HepG2 (cell line): Measurements from ENCODE around the gene PGAP3. TPM values are rescaled to one million over a fixed set of nuclear protein-coding genes. Genes with fewer than 3 reads are reported as not detected.

Source experiments
- ATF1 ChIP-seq: IDR thresholded peaks from 2 replicates; pipeline ENCODE4 v1.6.1; 2016; ENCODE audit warnings: mild to moderate bottlenecking, control low read depth
- CHD2 ChIP-seq: IDR thresholded peaks from 2 replicates; pipeline ENCODE4 v1.6.1; 2011; ENCODE audit warnings: low read depth, low read length, improper control_type of control experiment
- DNMT1 ChIP-seq: sonication (generic); formaldehyde crosslinking; IDR thresholded peaks from 2 replicates; pipeline ENCODE4 v1.5.1; 2020; ENCODE audit warnings: mild to moderate bottlenecking, missing genetic modification reagents
- E2F1 ChIP-seq: sonication (generic); formaldehyde crosslinking; IDR thresholded peaks from 2 replicates; pipeline ENCODE4 v1.5.0; 2020; ENCODE audit warnings: missing genetic modification reagents
- EEA1 ChIP-seq: sonication (generic); formaldehyde crosslinking; IDR thresholded peaks from 2 replicates; pipeline ENCODE4 v1.5.1; 2020; ENCODE audit warnings: mild to moderate bottlenecking, missing genetic modification reagents, borderline replicate concordance
- FLYWCH1 ChIP-seq: sonication (generic); formaldehyde crosslinking; IDR thresholded peaks from 2 replicates; pipeline ENCODE4 v1.8.1; 2023; ENCODE audit warnings: mild to moderate bottlenecking, missing genetic modification reagents
- GFI1 ChIP-seq: sonication (generic); formaldehyde crosslinking; IDR thresholded peaks from 2 replicates; pipeline ENCODE4 v1.5.0; 2020; ENCODE audit warnings: missing genetic modification reagents, mild to moderate bottlenecking, borderline replicate concordance
- HMGXB4 ChIP-seq, 2 experiments: sonication (generic) in 1 of 2; formaldehyde crosslinking in 1 of 2; IDR thresholded peaks; 2 replicates each; pipeline versions ENCODE4 v1.4.0 to v1.6.1; 2018 to 2020; ENCODE audit warnings: missing genetic modification reagents in 2 of 2, borderline replicate concordance in 1 of 2, low read depth in 1 of 2, mild to moderate bottlenecking in 1 of 2, missing biosample characterization in 1 of 2
- HNRNPLL ChIP-seq: fragments of 200-400 bp; formaldehyde crosslinking; IDR thresholded peaks from 2 replicates; pipeline ENCODE4 v1.6.1; 2017; ENCODE audit warnings: mild to moderate bottlenecking, low read depth, low read length; ENCODE audit not compliant: poor library complexity, severe bottlenecking
- JDP2 ChIP-seq: sonication (generic); formaldehyde crosslinking; IDR thresholded peaks from 2 replicates; pipeline ENCODE4 v1.8.1; 2022; ENCODE audit warnings: missing genetic modification reagents, borderline replicate concordance
- KDM4B ChIP-seq: sonication (generic); formaldehyde crosslinking; IDR thresholded peaks from 2 replicates; pipeline ENCODE4 v1.4.0; 2020; ENCODE audit warnings: missing genetic modification reagents
- MXD4 ChIP-seq: IDR thresholded peaks from 2 replicates; pipeline ENCODE4 v1.6.1; 2016; ENCODE audit warnings: mild to moderate bottlenecking, missing biosample characterization, missing genetic modification reagents
- POLR2AphosphoS5 ChIP-seq: IDR thresholded peaks from 2 replicates; pipeline ENCODE4 v1.6.1; 2012; ENCODE audit warnings: low read depth, low read length
- SAFB2 ChIP-seq: sonication (generic); formaldehyde crosslinking; IDR thresholded peaks from 2 replicates; pipeline ENCODE4 v1.5.1; 2020; ENCODE audit warnings: missing genetic modification reagents, low read depth, mild to moderate bottlenecking, borderline replicate concordance
- SETDB1 ChIP-seq: sonication (generic); formaldehyde crosslinking; IDR thresholded peaks from 2 replicates; pipeline ENCODE4 v1.5.1; 2020; ENCODE audit warnings: missing genetic modification reagents, mild to moderate bottlenecking, borderline replicate concordance
- STAT5B ChIP-seq: sonication (generic); formaldehyde crosslinking; IDR thresholded peaks from 2 replicates; pipeline ENCODE4 v1.4.0; 2020; ENCODE audit warnings: missing genetic modification reagents
- THAP11 ChIP-seq: IDR thresholded peaks from 2 replicates; pipeline ENCODE4 v1.6.1; 2016; ENCODE audit warnings: missing biosample characterization, missing genetic modification reagents
- ZBTB3 ChIP-seq: sonication (generic); formaldehyde crosslinking; IDR thresholded peaks from 2 replicates; pipeline ENCODE4 v1.4.0; 2020; ENCODE audit warnings: low read depth, mild to moderate bottlenecking, moderate library complexity, missing genetic modification reagents, borderline replicate concordance
- ZBTB37 ChIP-seq: sonication (generic); formaldehyde crosslinking; IDR thresholded peaks from 2 replicates; pipeline ENCODE4 v1.4.0; 2020; ENCODE audit warnings: mild to moderate bottlenecking, missing genetic modification reagents
- ZIK1 ChIP-seq: sonication (generic); formaldehyde crosslinking; IDR thresholded peaks from 2 replicates; pipeline ENCODE4 v1.5.0; 2020; ENCODE audit warnings: mild to moderate bottlenecking, low read depth, missing genetic modification reagents, borderline replicate concordance
- ZKSCAN5 ChIP-seq: sonication (generic); formaldehyde crosslinking; IDR thresholded peaks from 2 replicates; pipeline ENCODE4 v1.5.1; 2020; ENCODE audit warnings: mild to moderate bottlenecking, missing genetic modification reagents
- ZNF292 ChIP-seq: sonication (generic); formaldehyde crosslinking; IDR thresholded peaks from 2 replicates; pipeline ENCODE4 v1.8.1; 2022; ENCODE audit warnings: mild to moderate bottlenecking, low read depth, missing genetic modification reagents, borderline replicate concordance
- ZNF432 ChIP-seq: sonication (generic); formaldehyde crosslinking; IDR thresholded peaks from 2 replicates; pipeline ENCODE4 v1.5.0; 2020; ENCODE audit warnings: missing genetic modification reagents, mild to moderate bottlenecking, borderline replicate concordance
- ZNF44 ChIP-seq: sonication (generic); formaldehyde crosslinking; IDR thresholded peaks from 2 replicates; pipeline ENCODE4 v1.5.1; 2020; ENCODE audit warnings: mild to moderate bottlenecking, missing genetic modification reagents
- ZNF775 ChIP-seq: sonication (generic); formaldehyde crosslinking; IDR thresholded peaks from 2 replicates; pipeline ENCODE4 v1.4.0; 2020; ENCODE audit warnings: missing genetic modification reagents, mild to moderate bottlenecking, moderate library complexity, borderline replicate concordance
- ZNF816 ChIP-seq: sonication (generic); formaldehyde crosslinking; IDR thresholded peaks from 2 replicates; pipeline ENCODE4 v1.8.0; 2022; ENCODE audit warnings: missing genetic modification reagents, mild to moderate bottlenecking, borderline replicate concordance
- polyA plus RNA-seq, 8 experiments: library from polyadenylated mRNA; depleted of rRNA in 3 of 8; stranded (reverse) in 7 of 8; unstranded in 1 of 8; fragments of >200 nt; fragmentation: Illumina TruSeq in 4 of 8; extraction: Trizol in 4 of 8; gene quantifications; 2 replicates each; pipeline versions ENCODE4 v1.2.1 to v1.2.3, GENCODE V29; 2011 to 2016; ENCODE audit warnings: low read depth in 4 of 8, missing spikeins in 1 of 8, mixed read lengths in 1 of 8; ENCODE audit not compliant: insufficient read depth in 1 of 8
- total RNA-seq, 5 experiments: library from RNA; depleted of rRNA; stranded (reverse); fragments of >200 nt; fragmentation: Illumina TruSeq; extraction: Trizol; gene quantifications; 2 replicates each; pipeline ENCODE4 v1.2.3, GENCODE V29; 2016; ENCODE audit warnings: low read depth in 1 of 5

Gene PGAP3
- total and polyA plus RNA-seq, 2 of the 13 experiments (the other 11 are each of a cell fraction or from before 2014, with no cell fraction given) = 11.9 to 14.6 TPM

DNA sequence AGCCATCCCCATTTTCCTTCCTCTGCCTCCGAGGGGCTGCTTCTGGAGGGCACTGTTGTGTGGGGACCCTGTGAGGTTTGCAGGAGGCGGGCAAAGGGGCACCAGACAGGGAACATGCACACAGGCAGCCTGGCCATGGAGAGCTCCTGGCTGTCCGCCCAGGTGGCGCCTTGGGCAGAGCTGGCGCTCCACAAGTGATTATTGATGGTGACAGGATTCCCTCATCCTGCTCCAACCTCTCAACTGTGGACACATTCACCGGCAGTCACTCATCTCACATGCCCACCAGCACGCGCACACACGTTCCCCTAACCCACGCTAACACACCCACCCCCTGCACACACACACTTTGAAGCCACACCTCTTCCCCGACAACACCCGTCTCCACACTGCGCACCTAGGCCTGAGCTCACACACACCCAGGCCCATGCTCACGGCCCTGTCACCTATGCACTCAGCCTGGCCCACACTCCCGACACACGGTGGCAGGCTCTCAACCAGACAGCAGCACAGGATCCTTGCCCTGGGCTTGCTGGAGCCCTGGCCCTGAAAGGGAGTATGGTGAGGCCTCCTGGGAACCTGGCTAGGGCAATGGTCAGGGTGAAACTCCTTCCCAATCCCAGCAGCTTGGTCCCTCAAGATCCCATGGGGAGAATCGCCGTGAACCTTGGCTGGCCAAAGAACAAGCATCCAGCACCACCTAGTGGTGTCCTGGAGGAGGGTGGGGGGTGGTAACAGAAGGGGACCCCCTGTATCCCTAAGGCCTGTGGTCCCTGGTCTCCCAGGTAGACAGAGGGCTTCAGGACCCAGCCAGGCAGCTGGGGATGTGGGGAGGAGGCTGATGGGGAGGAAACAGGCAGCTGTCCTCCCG, 16.0 kb downstream of the PGAP3 start (continued):
- 0 out of 2 replicates have a peak, but pooled peaks have one; percentile 15 for TF ChIP-seq ZNF292 (CRISPR knock-in tag)
- TF ChIP-seq MXD4 = peak; percentile 62; the same call in 1 of the 2 replicates
- TF ChIP-seq ZNF432 (CRISPR knock-in tag) = no peak
- TF ChIP-seq JDP2 (CRISPR knock-in tag) = no peak
- TF ChIP-seq ZNF44 (CRISPR knock-in tag) = 0 out of 2 replicates have a peak, but pooled peaks have one; percentile 57
- no peak for TF ChIP-seq FLYWCH1
- TF ChIP-seq SETDB1 = no peak
- TF ChIP-seq THAP11 (CRISPR knock-in tag) = no peak
- peak; percentile 75 to 92 for TF ChIP-seq HMGXB4 (CRISPR knock-in tag; IDR thresholded peaks at IDR 0.05; ENCODE audit: borderline replicate concordance in 1 of 2, low read depth in 1 of 2)
- TF ChIP-seq EEA1 (CRISPR knock-in tag) = no peak; the same call in 1 of the 2 replicates
- no peak for TF ChIP-seq KDM4B (CRISPR knock-in tag)
- TF ChIP-seq E2F1 (CRISPR knock-in tag) = no peak
- TF ChIP-seq SAFB2 = peak; percentile 78; the same call in 1 of the 2 replicates
- no peak for TF ChIP-seq STAT5B (CRISPR knock-in tag)
- TF ChIP-seq ZNF775 (CRISPR knock-in tag) = no peak
- no peak for TF ChIP-seq ZBTB37 (CRISPR knock-in tag)
- no peak; the same call in 1 of the 2 replicates for TF ChIP-seq ZIK1 (CRISPR knock-in tag)
- TF ChIP-seq CHD2 = no peak
- no peak; the same call in 1 of the 2 replicates for TF ChIP-seq POLR2AphosphoS5
- TF ChIP-seq HNRNPLL = peak; percentile 30
- TF ChIP-seq ATF1 (CRISPR knock-in tag) = no peak
- TF ChIP-seq ZNF816 (CRISPR knock-in tag) = no peak
- TF ChIP-seq ZKSCAN5 (CRISPR knock-in tag) = no peak
- TF ChIP-seq DNMT1 (CRISPR knock-in tag) = no peak
- TF ChIP-seq GFI1 (CRISPR knock-in tag) = no peak
- no peak for TF ChIP-seq ZBTB3 (CRISPR knock-in tag)
